NCI-H187 treated with DMSO at 0.1 percent for 48 hours (cell line): Measurements from ENCODE around the gene SULT1B1.
"Not testable (repeated sequence)": the region's sequence is repeated elsewhere in the genome, so short reads cannot be mapped to it uniquely, and the experiment has no call there.

Experiments
- DNase-seq: peaks from one replicate; lab custom pipeline; 2025; lab: John Stamatoyannopoulos, UW

The SULT1B1 gene

DNA sequence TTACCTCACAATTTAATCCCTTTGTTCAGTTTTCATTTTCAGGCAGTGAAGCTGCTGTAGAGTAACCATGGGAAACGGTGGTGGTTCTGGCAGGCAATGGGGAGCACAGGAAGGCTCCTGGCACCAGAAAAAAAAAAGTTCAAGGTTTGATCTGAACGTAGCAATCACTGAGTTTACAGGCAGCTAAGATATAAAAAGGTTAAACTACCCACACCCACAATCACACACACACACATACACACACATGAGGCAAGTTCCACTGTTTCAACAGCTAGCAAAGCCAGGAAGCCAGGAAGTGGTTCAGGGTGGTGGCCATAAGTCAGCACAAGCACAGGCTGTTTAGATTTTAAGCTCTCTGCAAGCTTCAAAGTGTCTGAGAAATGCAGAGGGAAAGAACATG lies at the start of gene SULT1B1:
Gene SULT1B1, minus strand, starts transcription at position 166 of the 400 bp plus-strand sequence. CDS start 5,403 bp downstream, outside the sequence.
- no peak for DNase-seq

DNA sequence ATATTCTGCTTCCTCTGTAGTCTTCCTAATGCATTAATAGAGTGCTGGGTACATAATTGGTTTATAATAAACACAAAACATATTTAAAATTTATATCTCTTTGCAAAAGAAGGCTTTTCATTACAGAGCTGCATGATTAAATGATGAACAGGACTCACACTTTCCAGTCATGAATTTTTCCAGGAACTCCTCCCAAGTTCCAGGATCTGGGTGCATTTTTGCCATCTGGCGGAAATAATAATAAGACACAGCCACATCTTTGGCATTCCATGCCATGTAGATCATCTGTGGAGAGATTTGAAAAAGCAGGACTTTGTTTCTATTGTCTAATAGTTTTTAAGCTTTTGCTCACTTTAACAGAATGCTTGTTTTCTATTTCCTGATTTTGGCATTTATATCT lies 40.2 kb upstream of the SULT1B1 start:
- DNase-seq = no peak

GRCh38 chr4:69799337-69799736 lies 38.9 kb upstream of the SULT1B1 start:
- DNase-seq = no peak

DNA sequence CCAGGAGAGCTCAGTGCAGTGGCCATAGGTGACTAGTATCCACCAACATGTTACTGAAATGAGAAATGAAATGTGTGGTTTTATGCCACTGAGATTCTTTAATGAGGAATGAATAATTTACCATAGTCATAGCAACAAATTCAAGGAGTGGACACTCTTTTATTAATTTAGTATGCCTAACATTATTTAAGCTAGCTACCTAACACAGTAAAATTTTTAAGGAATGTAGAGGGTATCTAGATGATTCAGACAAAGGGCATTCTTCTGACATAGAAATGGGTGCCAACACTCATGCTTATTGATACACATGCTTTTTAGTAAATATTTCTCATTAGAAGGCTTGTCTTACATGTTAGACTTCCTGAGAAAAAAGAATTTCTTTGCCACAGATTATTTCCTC lies 33.3 kb upstream of the SULT1B1 start:
- DNase-seq = no peak

- DNase-seq = no peak
Observed at GRCh38 chr4:69787879-69788278, 27.5 kb upstream of the SULT1B1 start.

DNA sequence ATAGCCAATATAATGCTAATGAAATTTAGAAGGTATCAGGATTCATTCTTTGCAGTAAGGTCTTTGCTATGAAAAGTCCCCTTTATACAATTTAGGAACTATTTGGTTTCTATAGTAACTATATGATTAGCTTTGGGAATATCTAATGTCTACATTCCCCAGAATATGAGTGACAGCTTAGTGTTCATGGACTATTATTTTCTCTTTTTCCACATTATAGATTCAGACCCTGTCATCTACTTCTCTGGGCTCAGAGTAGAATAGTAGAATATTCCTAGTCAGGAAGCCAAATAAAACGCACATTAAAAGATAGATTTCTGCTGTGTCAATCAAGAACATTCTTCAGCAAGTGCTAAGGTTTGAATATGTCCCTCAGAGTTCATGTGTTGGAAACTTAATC lies 26.1 kb upstream of the SULT1B1 start:
- no peak for DNase-seq

GRCh38 chr4:69785211-69785831 lies 24.9 kb upstream of the SULT1B1 start:
- DNase-seq = no peak

DNA sequence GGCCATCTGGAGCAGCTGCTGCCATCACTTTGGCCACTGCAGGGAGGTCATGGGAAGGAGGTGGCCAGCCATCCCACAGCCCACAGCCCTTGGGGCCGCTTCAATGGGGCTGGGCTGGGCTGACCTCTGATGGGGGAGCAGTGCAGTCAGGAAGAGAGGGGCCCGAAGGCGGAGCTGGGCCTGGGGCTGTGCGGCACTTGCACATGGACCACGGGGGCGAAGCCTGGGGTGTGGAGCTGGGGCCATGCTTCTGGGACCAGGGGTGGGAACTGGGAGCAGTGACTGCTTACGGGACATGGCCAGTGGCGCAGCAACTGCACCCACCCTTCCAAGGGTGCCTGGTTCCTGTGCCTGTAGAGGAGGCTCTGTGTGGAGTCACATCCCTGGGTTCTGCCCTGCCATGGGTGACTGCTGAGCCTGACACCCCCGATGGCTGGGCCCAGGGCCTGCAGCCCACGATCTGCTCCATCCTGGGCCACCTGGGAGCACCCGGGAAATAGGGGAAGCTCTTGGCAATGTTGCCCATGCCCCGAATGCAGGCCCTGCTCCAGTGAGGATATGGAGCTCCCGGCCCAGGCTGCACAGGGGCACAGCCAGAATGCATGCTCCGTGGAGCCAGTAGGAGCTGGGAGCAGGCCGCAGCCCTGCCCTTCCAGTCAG lies 22.4 kb upstream of the SULT1B1 start:
- DNase-seq = no peak

DNA sequence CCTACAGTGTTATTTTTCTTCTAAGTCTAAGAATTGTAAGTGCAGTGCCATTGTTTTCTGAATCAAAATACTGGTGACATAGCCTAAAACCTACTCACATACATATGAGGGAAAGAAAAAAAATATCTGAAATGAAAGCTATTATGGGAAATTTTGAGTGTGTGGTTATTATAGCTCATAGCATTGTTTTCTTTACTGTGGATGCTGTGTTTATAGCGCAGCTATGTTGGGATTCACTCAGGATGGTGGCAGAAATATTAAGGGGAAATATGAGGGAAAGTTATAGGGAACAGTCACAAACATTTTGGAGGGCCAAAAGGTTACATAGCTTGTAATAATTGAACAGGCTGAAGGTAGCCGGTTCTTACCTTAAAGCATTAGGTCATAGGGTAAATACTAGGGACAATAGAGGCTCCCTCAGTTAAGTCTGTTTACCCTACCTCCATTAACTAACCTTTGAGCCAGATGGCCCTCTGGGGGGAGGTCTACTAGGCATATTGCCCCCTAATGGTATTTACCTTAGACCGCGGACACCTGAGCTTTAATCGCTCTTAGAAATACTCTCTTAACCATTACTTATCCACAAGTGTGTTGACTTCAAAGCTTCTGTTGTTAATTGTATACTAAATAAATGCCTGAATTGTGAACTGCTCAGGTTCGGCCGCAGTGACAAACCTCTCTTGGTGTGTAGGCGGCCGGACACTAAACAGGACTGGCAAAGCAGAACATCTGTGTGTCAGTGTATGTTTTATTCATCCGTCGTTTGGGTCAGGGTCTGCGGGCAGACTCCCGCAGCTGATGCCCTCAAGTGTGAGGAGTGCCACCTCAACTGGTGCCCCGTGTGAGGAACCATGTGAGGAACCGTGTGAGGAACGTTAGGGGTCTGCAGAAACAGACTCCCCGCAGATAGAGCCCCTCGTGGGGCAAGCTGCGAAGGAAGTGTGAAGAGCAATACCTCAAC lies 21.3 kb upstream of the SULT1B1 start:
- DNase-seq = no peak

DNA sequence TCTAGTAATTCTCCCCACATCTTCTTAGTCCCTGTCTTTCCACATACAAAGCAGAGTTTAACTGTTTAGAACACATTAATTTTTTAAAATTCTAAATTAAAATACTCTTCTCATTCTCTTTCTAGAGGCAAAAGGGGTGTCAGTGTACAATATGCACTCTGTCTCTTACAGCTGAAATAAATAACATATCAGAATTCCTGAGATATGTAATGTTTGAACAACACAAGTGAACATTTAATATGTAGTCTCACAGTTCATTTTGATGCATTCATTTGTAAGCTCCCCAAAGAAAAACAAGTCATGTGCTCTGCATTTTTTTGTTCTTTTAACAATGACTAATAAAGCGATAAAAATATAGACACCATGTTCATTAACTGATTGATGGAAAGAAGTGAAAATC lies 19.7 kb upstream of the SULT1B1 start:
- no peak for DNase-seq

- no peak for DNase-seq
Observed at GRCh38 chr4:69776696-69777095, 16.3 kb upstream of the SULT1B1 start.

DNA sequence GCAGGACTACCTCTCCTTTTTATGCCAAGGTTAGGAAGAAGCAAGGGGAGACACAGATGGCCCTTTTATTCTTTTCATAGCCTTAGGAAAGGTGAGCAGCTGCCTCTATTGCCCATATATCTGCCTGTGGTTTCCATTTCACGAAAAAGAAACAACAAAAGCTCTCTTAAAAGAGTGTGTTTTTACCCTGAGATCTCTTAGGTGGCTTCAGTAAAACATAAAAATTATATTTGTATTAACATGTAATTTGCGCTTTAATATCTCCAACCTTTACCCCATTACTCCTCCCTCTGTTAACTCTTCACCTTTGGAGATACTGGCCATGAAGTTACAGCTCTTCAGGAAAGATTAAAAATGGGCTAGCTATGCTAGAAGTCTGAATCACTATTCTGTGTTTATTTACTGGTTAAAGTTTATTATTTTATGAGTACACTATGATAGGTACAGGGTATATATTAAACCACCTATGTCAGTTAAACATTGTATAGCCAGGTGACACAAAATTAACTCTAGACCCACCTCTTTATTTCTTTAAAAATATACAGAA lies 15.0 kb upstream of the SULT1B1 start:
- DNase-seq = no peak

DNA sequence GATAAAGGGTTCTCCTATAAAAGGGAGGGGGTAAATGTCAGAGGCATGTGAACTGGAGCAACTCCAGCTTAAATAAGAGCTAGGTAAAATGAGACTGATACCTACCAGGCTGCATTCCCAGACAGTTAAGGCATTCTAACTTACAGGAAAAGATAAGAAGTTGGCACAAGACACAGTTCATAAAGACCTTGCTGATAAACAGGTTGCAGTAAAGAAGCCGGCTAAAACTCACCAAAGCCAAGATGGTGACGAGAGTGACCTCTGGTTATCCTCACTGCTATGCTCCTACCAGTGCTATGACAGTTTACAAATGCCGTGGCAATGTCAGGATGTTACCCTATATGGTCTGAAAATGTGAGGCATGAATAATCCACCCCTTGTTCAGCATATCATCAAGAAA lies 13.1 kb upstream of the SULT1B1 start:
- DNase-seq = no peak

DNA sequence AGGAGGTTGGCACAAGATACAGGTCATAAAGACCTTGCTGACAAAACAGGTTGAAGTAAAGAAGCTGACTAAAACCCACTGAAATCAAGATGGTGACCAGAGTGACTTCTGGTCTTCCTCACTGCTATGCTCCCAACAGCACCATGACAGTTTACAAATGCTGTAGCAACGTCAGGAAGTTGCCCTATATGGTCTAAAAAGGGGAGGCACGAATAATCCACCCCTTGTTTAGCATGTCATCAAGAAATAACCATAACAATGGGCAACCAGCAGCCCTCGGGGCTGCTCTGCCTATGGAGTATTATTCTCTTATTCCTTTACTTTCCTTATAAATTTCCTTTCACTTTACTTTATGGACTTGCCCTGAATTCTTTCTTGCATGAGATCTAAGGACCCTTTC lies 8.1 kb upstream of the SULT1B1 start:
- DNase-seq = not testable (repeated sequence)

- DNase-seq = no peak
Observed at GRCh38 chr4:69765751-69766150, 5.3 kb upstream of the SULT1B1 start.

- DNase-seq = no peak
Observed at GRCh38 chr4:69764311-69764710, 3.9 kb upstream of the SULT1B1 start.

DNA sequence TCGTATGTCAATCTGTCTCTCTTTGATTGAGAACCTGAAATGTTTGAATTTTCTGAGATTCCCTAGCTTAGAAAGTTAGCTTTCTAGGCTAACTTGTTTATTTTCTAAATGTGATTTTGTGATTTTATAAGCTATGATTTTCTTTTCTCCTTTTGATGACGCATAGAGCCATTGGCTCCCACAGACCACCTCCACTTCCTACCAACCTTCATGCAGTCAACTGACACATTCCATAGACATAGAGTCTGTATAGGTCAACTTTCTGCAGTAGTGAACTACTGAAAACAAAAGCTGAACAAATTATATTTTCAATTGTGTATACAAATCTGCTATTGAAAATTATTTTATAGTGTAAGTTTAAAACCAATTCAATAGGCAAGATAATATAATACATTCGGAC lies 2.8 kb upstream of the SULT1B1 start:
- no peak for DNase-seq

- no peak for DNase-seq
Observed at GRCh38 chr4:69759189-69759604, 1.2 kb downstream of the SULT1B1 start.

- no peak for DNase-seq
Observed at GRCh38 chr4:69757464-69757863, 3.0 kb downstream of the SULT1B1 start.

DNA sequence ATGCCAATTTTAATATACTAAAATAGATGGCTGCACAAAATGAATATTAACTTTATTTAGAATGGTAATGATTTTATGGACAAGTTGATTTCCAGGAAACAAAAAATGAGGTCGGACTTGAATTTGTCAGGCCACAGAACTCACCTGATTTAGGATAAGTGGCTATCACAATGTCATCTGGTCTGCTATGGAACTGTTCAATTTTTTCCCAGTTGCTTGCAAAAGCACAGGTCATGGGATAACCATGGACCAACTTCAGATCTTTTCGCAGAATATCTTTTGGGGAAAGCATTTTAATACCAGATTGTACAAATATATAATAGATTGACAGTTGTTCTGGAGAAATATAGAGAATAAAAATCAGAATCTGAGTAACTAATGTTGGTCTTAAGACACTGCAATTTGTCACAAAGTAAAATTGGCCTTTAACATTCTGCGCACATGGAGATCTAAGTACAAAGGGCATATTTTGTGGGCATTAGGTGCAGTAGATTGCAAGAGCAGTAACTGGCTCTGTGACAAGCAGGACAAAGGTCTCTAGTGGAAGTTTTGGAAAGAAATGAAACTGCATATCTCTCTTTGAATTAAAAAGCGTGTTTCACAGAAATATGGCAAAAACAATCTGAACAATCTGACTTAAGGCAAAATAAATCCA lies 5.4 kb downstream of the SULT1B1 start:
- no peak for DNase-seq

DNA sequence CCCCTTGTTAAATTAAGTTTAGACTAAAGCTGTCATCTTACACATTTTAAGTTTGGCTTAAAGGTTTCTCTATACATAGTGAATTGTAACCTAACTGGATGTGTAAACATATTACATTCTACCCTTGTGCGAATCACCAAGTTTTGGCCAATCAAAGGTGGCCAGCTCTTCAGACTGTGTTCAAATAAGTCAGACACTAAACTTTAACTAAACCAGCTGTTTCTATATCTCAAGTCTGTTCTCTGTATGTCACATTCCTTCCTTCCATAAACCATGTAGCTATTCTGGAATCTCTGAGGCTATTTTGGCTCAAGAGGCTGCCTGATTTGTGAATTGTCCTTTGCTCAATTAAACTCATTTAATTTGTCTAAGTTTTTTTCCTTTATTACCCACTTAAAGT lies 6.7 kb downstream of the SULT1B1 start:
- no peak for DNase-seq

DNA sequence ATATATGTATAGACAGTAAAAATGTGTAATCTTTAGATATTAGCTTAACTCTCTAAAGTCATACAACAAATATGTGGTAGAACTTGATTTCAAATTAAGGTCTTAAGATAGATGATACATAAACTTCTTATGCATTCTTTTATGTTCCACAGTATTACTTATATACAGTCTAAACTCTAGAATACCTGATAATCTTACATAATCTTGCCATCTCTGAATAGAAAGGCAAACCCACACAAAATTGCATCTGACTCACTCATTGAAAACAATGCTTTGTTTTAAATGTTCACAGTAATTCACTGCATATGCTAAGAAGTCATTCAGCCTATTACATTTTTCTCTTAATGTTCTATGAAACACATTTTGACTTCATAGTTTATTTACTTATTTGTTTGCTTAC lies 10.1 kb downstream of the SULT1B1 start:
- DNase-seq = no peak
